Measurements from ENCODE around the gene GALNT17. TPM values are rescaled to one million over a fixed set of nuclear protein-coding genes. Genes with fewer than 3 reads are reported as not detected.
"Not testable (repeated sequence)": the region's sequence is repeated elsewhere in the genome, so short reads cannot be mapped to it uniquely, and the experiment has no call there.

Gene GALNT17
- total RNA-seq, 3 donors from 2014 or later, result 1.2 to 9.9 (median 3.3) TPM

- H3K36me3 ChIP-seq, result no peaks in the 10 kb centered on the region
- no peaks in the 10 kb centered on the region for H3K4me1 ChIP-seq
- no peak for DNase-seq (ENCODE audit: low spot score in 2 of 2)
- intact Hi-C loops (cut with DNase I; ENCODE audit: low total_unique reads), result no loop called here
- TF ChIP-seq POLR2A (IDR thresholded peaks at IDR 0.05) (no peak), POLR2AphosphoS5 (IDR thresholded peaks at IDR 0.05) (no peak), CTCF (IDR thresholded peaks at IDR 0.05) (no peak)
- no peaks in the 10 kb centered on the region for H3K9me3 ChIP-seq
- H3K27ac ChIP-seq, result no peak overlapping the region
- H3K4me3 ChIP-seq, result no peak overlapping the region
- H3K27me3 ChIP-seq, result no peaks in the 10 kb centered on the region
Measured at GRCh38 chr7:71251706-71252105, 119.8 kb downstream of the GALNT17 start.

GRCh38 chr7:71254751-71255150 lies 122.8 kb downstream of the GALNT17 start:
- H3K4me3 ChIP-seq, result no peak overlapping the region
- H3K36me3 ChIP-seq, result no peaks in the 10 kb centered on the region
- no peaks in the 10 kb centered on the region for H3K27me3 ChIP-seq
- no peak overlapping the region for H3K27ac ChIP-seq
- intact Hi-C loops (cut with DNase I; ENCODE audit: low total_unique reads), result no loop called here
- no peak for DNase-seq (ENCODE audit: low spot score in 2 of 2)
- TF ChIP-seq CTCF (IDR thresholded peaks at IDR 0.05) (no peak), POLR2A (IDR thresholded peaks at IDR 0.05) (no peak), POLR2AphosphoS5 (IDR thresholded peaks at IDR 0.05) (no peak)
- H3K9me3 ChIP-seq, result no peaks in the 10 kb centered on the region
- H3K4me1 ChIP-seq, result no peaks in the 10 kb centered on the region

- Histone ChIP-seq H3K27me3 (no peaks in the 10 kb centered on the region), H3K9me3 (no peaks in the 10 kb centered on the region), H3K4me3 (no peak overlapping the region), H3K4me1 (no peaks in the 10 kb centered on the region), H3K36me3 (no peaks in the 10 kb centered on the region), H3K27ac (no peak overlapping the region)
- TF ChIP-seq CTCF (IDR thresholded peaks at IDR 0.05) (no peak), POLR2A (IDR thresholded peaks at IDR 0.05) (no peak), POLR2AphosphoS5 (IDR thresholded peaks at IDR 0.05) (no peak)
- intact Hi-C loops (cut with DNase I; ENCODE audit: low total_unique reads), result no loop called here
- DNase-seq (ENCODE audit: low spot score in 2 of 2), result no peak
Measured at GRCh38 chr7:71255537-71256178, 123.7 kb downstream of the GALNT17 start.

- H3K4me1 ChIP-seq, result no peaks in the 10 kb centered on the region
- H3K4me3 ChIP-seq, result no peak overlapping the region
- peaks cover 5 to 10% of the 10 kb centered on the region in 2 donors for H3K9me3 ChIP-seq
- H3K27me3 ChIP-seq, result no peaks in the 10 kb centered on the region
- no peak overlapping the region for H3K27ac ChIP-seq
- no peak for DNase-seq (ENCODE audit: low spot score in 2 of 2)
- no peaks in the 10 kb centered on the region for H3K36me3 ChIP-seq
- TF ChIP-seq POLR2AphosphoS5 (IDR thresholded peaks at IDR 0.05), result no peak
- TF ChIP-seq POLR2A (IDR thresholded peaks at IDR 0.05), result no peak
- TF ChIP-seq CTCF (IDR thresholded peaks at IDR 0.05), result no peak
- intact Hi-C loops (cut with DNase I; ENCODE audit: low total_unique reads), result no loop called here
Measured at GRCh38 chr7:71261066-71261465, 129.1 kb downstream of the GALNT17 start.

- DNase-seq (ENCODE audit: low spot score in 2 of 2); intact Hi-C loops (cut with DNase I; ENCODE audit: low total_unique reads); H3K27me3 ChIP-seq; H3K36me3 ChIP-seq; H3K4me3 ChIP-seq; H3K4me1 ChIP-seq; H3K27ac ChIP-seq: not testable (repeated sequence)
- H3K9me3 ChIP-seq, result peaks cover 7 to 18% of the 10 kb centered on the region in 2 donors
Measured at GRCh38 chr7:71262834-71263233, 130.9 kb downstream of the GALNT17 start.

Measured in breast epithelium (tissue), 4 donors.